ENCODE results near the gene BANP. TPM values are rescaled to one million over a fixed set of nuclear protein-coding genes. Genes with fewer than 3 reads are reported as not detected.

The BANP gene, protein sequence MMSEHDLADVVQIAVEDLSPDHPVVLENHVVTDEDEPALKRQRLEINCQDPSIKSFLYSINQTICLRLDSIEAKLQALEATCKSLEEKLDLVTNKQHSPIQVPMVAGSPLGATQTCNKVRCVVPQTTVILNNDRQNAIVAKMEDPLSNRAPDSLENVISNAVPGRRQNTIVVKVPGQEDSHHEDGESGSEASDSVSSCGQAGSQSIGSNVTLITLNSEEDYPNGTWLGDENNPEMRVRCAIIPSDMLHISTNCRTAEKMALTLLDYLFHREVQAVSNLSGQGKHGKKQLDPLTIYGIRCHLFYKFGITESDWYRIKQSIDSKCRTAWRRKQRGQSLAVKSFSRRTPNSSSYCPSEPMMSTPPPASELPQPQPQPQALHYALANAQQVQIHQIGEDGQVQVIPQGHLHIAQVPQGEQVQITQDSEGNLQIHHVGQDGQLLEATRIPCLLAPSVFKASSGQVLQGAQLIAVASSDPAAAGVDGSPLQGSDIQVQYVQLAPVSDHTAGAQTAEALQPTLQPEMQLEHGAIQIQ
- 15.0 and 16.8 TPM in 2 replicates for polyA plus RNA-seq (2012; rRNA removed)
- polyA plus RNA-seq (2012; cell fraction: cytosol; rRNA removed): 9.8 and 11.1 TPM in 2 replicates
- 42.8 and 46.7 TPM in 2 replicates for polyA plus RNA-seq (2012; cell fraction: nucleus; rRNA removed)

DNA sequence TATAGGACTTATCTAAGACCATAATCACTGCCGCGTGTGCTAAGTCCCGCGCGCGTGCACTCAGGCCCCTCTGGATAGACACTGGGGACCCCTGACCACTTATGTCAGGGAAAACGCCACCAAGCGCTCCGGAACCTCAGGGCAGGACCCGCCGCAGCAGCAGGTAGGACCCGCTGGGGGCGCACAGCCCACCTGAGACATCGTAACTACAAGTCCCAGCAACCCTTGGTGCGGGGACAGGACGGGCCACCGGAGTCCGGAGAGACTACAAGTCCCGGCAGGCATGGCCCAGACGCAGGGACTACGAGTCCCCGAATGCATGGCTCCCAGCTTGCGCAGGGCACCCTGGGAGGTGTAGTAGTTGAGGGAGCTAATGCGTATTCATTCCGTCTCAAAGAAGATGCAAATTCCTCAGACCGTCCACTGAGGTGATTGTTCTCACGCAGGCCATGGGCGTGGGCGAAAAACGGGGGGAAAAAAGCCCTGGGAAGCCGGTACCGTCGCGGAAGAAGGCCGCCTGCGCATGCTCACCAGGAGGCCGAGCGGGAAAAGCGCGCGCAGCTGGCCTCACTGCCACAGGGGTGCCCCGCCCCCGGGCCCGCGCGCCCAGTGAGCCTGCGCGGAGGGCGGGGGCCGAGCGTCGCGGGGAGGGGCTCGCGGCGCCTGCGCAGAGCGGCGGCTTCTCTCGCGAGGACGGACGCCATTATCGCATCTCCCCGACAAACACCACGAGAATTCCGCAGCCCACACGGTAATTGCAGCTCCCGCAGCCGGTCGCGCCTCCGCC, at the start of gene BANP:
Gene BANP (plus strand): TSS at position 670 of the 787 bp plus-strand sequence. CDS start 23,682 bp downstream, outside the sequence.
- Histone ChIP-seq H3K36me3 (replicated peaks in 1 of 2; ENCODE audit: control insufficient read depth in 1 of 2, insufficient read depth in 2 of 2, low read length in 1 of 2) (peaks cover 10 to 11% of the 10 kb centered on the region in 2 experiments), H3K4me2 (peak within 1 kb of the TSS; percentile 83), H3F3A (replicated peaks; ENCODE audit: insufficient read depth) (peaks cover 16% of the 10 kb centered on the region), H2AFZ (ENCODE audit: low read depth) (peak within 1 kb of the TSS; percentile 92), H4K20me1 (ENCODE audit: insufficient read depth) (no peaks in the 10 kb centered on the region), H3K79me2 (ENCODE audit: insufficient read depth) (peaks cover 44% of the 10 kb centered on the region), H3K9me3 (no peaks in the 10 kb centered on the region), H3K27ac (ENCODE audit: low read depth in 2 of 2, low read length in 1 of 2) (peak within 1 kb of the TSS; percentile 92 to 97), H3K4me1 (ENCODE audit: control insufficient read depth in 1 of 2, insufficient read depth in 2 of 2, low read depth in 1 of 2, low read length in 1 of 2) (peaks cover 21 to 24% of the 10 kb centered on the region in 2 experiments; a peak in 2 of 4 replicates), H3K4me3 (ENCODE audit: low read depth in 2 of 2, low read length in 1 of 2) (peak within 1 kb of the TSS; percentile 94 to 96), H3K9me2 (no peaks in the 10 kb centered on the region), H3K27me3 (ENCODE audit: insufficient read depth) (no peaks in the 10 kb centered on the region), H3K9ac (peak within 1 kb of the TSS; percentile 94)
- CTCF ChIA-PET: interaction anchor here (0.7 to 1.1 kb wide), 3 partner anchors 144 to 498 kb away, joined by 3 to 8 read pairs (median 3); no protein-coding TSS in a partner anchor
- DNase-seq: peak; percentile 99
- 0% methylated on average over 22 of the region's 73 CpGs for WGBS (ENCODE audit: low lambda C conversion rate)
- POLR2A ChIA-PET: interaction anchor here (0.6 to 1.0 kb wide), 8 partner anchors 9 to 619 kb away, joined by 3 to 5 read pairs (median 3); partner anchors contain the start of genes SLC7A5 and ZC3H18
- TF ChIP-seq MXI1 (IDR thresholded peaks at IDR 0.05; ENCODE audit: low read depth, low read length) (no peak), TAF1 (IDR thresholded peaks at IDR 0.05; ENCODE audit: borderline replicate concordance, low read depth, low read length) (peak; percentile 73), NRF1 (IDR thresholded peaks at IDR 0.05; ENCODE audit: low read depth, low read length) (peak; percentile 94), YY1 (IDR thresholded peaks at IDR 0.05; ENCODE audit: low read depth) (peak; percentile 76), ELF1 (IDR thresholded peaks at IDR 0.05) (peak; percentile 86), TCF12 (IDR thresholded peaks at IDR 0.05) (peak; percentile 33; the same call in 1 of the 2 replicates), FOXJ3 (CRISPR knock-in tag; IDR thresholded peaks at IDR 0.05) (no peak; the same call in 1 of the 2 replicates), RFX5 (IDR thresholded peaks at IDR 0.05; ENCODE audit: low read length) (no peak), RCOR1 (IDR thresholded peaks at IDR 0.05; ENCODE audit: low read length) (peak; percentile 35; the same call in 1 of the 2 replicates), GATA2 (CRISPR knock-in tag; IDR thresholded peaks at IDR 0.05) (0 out of 2 replicates have a peak, but pooled peaks have one; percentile 17), SIN3A (IDR thresholded peaks at IDR 0.05; ENCODE audit: borderline replicate concordance, low read depth, low read length) (peak; percentile 99), MEF2A (IDR thresholded peaks at IDR 0.05; ENCODE audit: borderline replicate concordance, low read depth) (no peak), FOXM1 (IDR thresholded peaks at IDR 0.05; ENCODE audit: low read depth) (no peak), POLR2AphosphoS5 (IDR thresholded peaks at IDR 0.05; ENCODE audit: low read depth, low read length) (peak; percentile 34; the same call in 1 of the 2 replicates), GABPA (IDR thresholded peaks at IDR 0.05; ENCODE audit: low read depth) (peak; percentile 70), RAD21 (IDR thresholded peaks at IDR 0.05; ENCODE audit: low read length) (no peak), EP300 (IDR thresholded peaks at IDR 0.05; ENCODE audit: borderline replicate concordance in 1 of 2, low read depth in 1 of 2, low read length in 1 of 2) (no peak), NFIC (IDR thresholded peaks at IDR 0.05; ENCODE audit: borderline replicate concordance) (no peak)
- TF ChIP-seq, protein P1, sequence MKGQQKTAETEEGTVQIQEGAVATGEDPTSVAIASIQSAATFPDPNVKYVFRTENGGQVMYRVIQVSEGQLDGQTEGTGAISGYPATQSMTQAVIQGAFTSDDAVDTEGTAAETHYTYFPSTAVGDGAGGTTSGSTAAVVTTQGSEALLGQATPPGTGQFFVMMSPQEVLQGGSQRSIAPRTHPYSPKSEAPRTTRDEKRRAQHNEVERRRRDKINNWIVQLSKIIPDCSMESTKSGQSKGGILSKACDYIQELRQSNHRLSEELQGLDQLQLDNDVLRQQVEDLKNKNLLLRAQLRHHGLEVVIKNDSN (IDR thresholded peaks at IDR 0.05; ENCODE audit: borderline replicate concordance, low read depth): peak; percentile 12; the same call in 1 of the 2 replicates
- TF ChIP-seq, protein P2, sequence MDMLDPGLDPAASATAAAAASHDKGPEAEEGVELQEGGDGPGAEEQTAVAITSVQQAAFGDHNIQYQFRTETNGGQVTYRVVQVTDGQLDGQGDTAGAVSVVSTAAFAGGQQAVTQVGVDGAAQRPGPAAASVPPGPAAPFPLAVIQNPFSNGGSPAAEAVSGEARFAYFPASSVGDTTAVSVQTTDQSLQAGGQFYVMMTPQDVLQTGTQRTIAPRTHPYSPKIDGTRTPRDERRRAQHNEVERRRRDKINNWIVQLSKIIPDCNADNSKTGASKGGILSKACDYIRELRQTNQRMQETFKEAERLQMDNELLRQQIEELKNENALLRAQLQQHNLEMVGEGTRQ (IDR thresholded peaks at IDR 0.05; ENCODE audit: borderline replicate concordance, low read depth, low read length): no peak
- TF ChIP-seq, protein P3, sequence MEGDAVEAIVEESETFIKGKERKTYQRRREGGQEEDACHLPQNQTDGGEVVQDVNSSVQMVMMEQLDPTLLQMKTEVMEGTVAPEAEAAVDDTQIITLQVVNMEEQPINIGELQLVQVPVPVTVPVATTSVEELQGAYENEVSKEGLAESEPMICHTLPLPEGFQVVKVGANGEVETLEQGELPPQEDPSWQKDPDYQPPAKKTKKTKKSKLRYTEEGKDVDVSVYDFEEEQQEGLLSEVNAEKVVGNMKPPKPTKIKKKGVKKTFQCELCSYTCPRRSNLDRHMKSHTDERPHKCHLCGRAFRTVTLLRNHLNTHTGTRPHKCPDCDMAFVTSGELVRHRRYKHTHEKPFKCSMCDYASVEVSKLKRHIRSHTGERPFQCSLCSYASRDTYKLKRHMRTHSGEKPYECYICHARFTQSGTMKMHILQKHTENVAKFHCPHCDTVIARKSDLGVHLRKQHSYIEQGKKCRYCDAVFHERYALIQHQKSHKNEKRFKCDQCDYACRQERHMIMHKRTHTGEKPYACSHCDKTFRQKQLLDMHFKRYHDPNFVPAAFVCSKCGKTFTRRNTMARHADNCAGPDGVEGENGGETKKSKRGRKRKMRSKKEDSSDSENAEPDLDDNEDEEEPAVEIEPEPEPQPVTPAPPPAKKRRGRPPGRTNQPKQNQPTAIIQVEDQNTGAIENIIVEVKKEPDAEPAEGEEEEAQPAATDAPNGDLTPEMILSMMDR (IDR thresholded peaks at IDR 0.05): peak; percentile 48
- TF ChIP-seq, protein P4, sequence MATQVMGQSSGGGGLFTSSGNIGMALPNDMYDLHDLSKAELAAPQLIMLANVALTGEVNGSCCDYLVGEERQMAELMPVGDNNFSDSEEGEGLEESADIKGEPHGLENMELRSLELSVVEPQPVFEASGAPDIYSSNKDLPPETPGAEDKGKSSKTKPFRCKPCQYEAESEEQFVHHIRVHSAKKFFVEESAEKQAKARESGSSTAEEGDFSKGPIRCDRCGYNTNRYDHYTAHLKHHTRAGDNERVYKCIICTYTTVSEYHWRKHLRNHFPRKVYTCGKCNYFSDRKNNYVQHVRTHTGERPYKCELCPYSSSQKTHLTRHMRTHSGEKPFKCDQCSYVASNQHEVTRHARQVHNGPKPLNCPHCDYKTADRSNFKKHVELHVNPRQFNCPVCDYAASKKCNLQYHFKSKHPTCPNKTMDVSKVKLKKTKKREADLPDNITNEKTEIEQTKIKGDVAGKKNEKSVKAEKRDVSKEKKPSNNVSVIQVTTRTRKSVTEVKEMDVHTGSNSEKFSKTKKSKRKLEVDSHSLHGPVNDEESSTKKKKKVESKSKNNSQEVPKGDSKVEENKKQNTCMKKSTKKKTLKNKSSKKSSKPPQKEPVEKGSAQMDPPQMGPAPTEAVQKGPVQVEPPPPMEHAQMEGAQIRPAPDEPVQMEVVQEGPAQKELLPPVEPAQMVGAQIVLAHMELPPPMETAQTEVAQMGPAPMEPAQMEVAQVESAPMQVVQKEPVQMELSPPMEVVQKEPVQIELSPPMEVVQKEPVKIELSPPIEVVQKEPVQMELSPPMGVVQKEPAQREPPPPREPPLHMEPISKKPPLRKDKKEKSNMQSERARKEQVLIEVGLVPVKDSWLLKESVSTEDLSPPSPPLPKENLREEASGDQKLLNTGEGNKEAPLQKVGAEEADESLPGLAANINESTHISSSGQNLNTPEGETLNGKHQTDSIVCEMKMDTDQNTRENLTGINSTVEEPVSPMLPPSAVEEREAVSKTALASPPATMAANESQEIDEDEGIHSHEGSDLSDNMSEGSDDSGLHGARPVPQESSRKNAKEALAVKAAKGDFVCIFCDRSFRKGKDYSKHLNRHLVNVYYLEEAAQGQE (IDR thresholded peaks at IDR 0.05; ENCODE audit: low read depth, low read length): no peak
- TF ChIP-seq, protein P5, sequence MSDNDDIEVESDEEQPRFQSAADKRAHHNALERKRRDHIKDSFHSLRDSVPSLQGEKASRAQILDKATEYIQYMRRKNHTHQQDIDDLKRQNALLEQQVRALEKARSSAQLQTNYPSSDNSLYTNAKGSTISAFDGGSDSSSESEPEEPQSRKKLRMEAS (IDR thresholded peaks at IDR 0.05; ENCODE audit: low read depth): peak; percentile 75
